Measurements from ENCODE around the gene PYGO1. TPM values are rescaled to one million over a fixed set of nuclear protein-coding genes. Genes with fewer than 3 reads are reported as not detected.

Gene PYGO1
- total and polyA plus RNA-seq, 4 donors = 0.07 to 2.9 (median 0.16) TPM

GRCh38 chr15:55573224-55573623 is 14.9 kb downstream of the PYGO1 start:
- H3K9ac ChIP-seq (ENCODE audit: low read depth in 1 of 2, low read length in 2 of 2) = no peak overlapping the region
- H3K27ac ChIP-seq (ENCODE audit: low read depth in 1 of 2, low read length in 2 of 2) = no peak overlapping the region
- DNase-seq (ENCODE audit: low spot score) = no peak
- H3K36me3 ChIP-seq (ENCODE audit: control insufficient read depth in 4 of 4, insufficient read depth in 3 of 4, low read depth in 1 of 4, low read length in 3 of 4) = no peaks in the 10 kb centered on the region
- H3K9me3 ChIP-seq (ENCODE audit: control insufficient read depth in 4 of 4, low read length in 3 of 4) = peaks cover 0 to 4% (median 0%) of the 10 kb centered on the region in 4 donors
- no peaks in the 10 kb centered on the region for H3K27me3 ChIP-seq (ENCODE audit: control insufficient read depth in 4 of 4, insufficient read depth in 4 of 4, low read length in 3 of 4)
- no peak overlapping the region for H3K4me3 ChIP-seq (ENCODE audit: low read depth in 1 of 3, low read length in 3 of 3)
- no peaks in the 10 kb centered on the region for H3K4me1 ChIP-seq (ENCODE audit: control insufficient read depth in 4 of 4, insufficient read depth in 4 of 4, low read length in 3 of 4)
- no peak for TF ChIP-seq SP1 (IDR thresholded peaks at IDR 0.05)

- Histone ChIP-seq H3K4me3 (ENCODE audit: low read depth in 1 of 3, low read length in 3 of 3) (no peak overlapping the region), H3K36me3 (ENCODE audit: control insufficient read depth in 4 of 4, insufficient read depth in 3 of 4, low read depth in 1 of 4, low read length in 3 of 4) (no peaks in the 10 kb centered on the region), H3K27me3 (ENCODE audit: control insufficient read depth in 4 of 4, insufficient read depth in 4 of 4, low read length in 3 of 4) (no peaks in the 10 kb centered on the region), H3K9ac (ENCODE audit: low read depth in 1 of 2, low read length in 2 of 2) (no peak overlapping the region), H3K9me3 (ENCODE audit: control insufficient read depth in 4 of 4, low read length in 3 of 4) (no peaks in the 10 kb centered on the region), H3K4me1 (ENCODE audit: control insufficient read depth in 4 of 4, insufficient read depth in 4 of 4, low read length in 3 of 4) (no peaks in the 10 kb centered on the region), H3K27ac (ENCODE audit: low read depth in 1 of 2, low read length in 2 of 2) (no peak overlapping the region)
- 94% methylated on average over 2 of the region's 2 CpGs for WGBS
- no peak for TF ChIP-seq CTCF (IDR thresholded peaks at IDR 0.05; ENCODE audit: low read depth, low read length, missing input control)
- no peak for DNase-seq (ENCODE audit: low spot score)
These were observed 23.6 kb downstream of the PYGO1 start for GRCh38 chr15:55564347-55565145.

GRCh38 chr15:55562601-55563000 is 25.5 kb downstream of the PYGO1 start:
- Histone ChIP-seq H3K4me3 (ENCODE audit: low read depth in 1 of 3, low read length in 3 of 3) (no peak overlapping the region), H3K4me1 (ENCODE audit: control insufficient read depth in 4 of 4, insufficient read depth in 4 of 4, low read length in 3 of 4) (no peaks in the 10 kb centered on the region), H3K9ac (ENCODE audit: low read depth in 1 of 2, low read length in 2 of 2) (no peak overlapping the region), H3K27me3 (ENCODE audit: control insufficient read depth in 4 of 4, insufficient read depth in 4 of 4, low read length in 3 of 4) (no peaks in the 10 kb centered on the region), H3K27ac (ENCODE audit: low read depth in 1 of 2, low read length in 2 of 2) (no peak overlapping the region), H3K36me3 (ENCODE audit: control insufficient read depth in 4 of 4, insufficient read depth in 3 of 4, low read depth in 1 of 4, low read length in 3 of 4) (no peaks in the 10 kb centered on the region), H3K9me3 (ENCODE audit: control insufficient read depth in 4 of 4, low read length in 3 of 4) (no peaks in the 10 kb centered on the region)
- 71% methylated on average over 3 of the region's 3 CpGs for WGBS
- TF ChIP-seq EGR1 (IDR thresholded peaks at IDR 0.05; ENCODE audit: low read depth in 2 of 2) = no peak
- TF ChIP-seq, protein P1, sequence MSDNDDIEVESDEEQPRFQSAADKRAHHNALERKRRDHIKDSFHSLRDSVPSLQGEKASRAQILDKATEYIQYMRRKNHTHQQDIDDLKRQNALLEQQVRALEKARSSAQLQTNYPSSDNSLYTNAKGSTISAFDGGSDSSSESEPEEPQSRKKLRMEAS (IDR thresholded peaks at IDR 0.05) = no peak
- no peak for TF ChIP-seq RAD21 (IDR thresholded peaks at IDR 0.05)
- no peak for TF ChIP-seq JUND (IDR thresholded peaks at IDR 0.05)
- TF ChIP-seq, protein P2, sequence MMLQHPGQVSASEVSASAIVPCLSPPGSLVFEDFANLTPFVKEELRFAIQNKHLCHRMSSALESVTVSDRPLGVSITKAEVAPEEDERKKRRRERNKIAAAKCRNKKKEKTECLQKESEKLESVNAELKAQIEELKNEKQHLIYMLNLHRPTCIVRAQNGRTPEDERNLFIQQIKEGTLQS (IDR thresholded peaks at IDR 0.05) = no peak
- no peak for TF ChIP-seq GABPA (IDR thresholded peaks at IDR 0.05 in 1 of 2, conservative IDR thresholded peaks at IDR 0.05 in 1 of 2)
- TF ChIP-seq FOXA1 (IDR thresholded peaks at IDR 0.05) = no peak
- TF ChIP-seq FOXA2 (IDR thresholded peaks at IDR 0.05) = no peak
- no peak for TF ChIP-seq HNF4A (conservative IDR thresholded peaks at IDR 0.05)
- no peak for TF ChIP-seq SP1 (IDR thresholded peaks at IDR 0.05)
- TF ChIP-seq CTCF (IDR thresholded peaks at IDR 0.05; ENCODE audit: low read depth, low read length, missing input control) = no peak
- TF ChIP-seq, protein P3, sequence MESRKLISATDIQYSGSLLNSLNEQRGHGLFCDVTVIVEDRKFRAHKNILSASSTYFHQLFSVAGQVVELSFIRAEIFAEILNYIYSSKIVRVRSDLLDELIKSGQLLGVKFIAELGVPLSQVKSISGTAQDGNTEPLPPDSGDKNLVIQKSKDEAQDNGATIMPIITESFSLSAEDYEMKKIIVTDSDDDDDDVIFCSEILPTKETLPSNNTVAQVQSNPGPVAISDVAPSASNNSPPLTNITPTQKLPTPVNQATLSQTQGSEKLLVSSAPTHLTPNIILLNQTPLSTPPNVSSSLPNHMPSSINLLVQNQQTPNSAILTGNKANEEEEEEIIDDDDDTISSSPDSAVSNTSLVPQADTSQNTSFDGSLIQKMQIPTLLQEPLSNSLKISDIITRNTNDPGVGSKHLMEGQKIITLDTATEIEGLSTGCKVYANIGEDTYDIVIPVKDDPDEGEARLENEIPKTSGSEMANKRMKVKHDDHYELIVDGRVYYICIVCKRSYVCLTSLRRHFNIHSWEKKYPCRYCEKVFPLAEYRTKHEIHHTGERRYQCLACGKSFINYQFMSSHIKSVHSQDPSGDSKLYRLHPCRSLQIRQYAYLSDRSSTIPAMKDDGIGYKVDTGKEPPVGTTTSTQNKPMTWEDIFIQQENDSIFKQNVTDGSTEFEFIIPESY (IDR thresholded peaks at IDR 0.05) = no peak
- TF ChIP-seq, protein P4, sequence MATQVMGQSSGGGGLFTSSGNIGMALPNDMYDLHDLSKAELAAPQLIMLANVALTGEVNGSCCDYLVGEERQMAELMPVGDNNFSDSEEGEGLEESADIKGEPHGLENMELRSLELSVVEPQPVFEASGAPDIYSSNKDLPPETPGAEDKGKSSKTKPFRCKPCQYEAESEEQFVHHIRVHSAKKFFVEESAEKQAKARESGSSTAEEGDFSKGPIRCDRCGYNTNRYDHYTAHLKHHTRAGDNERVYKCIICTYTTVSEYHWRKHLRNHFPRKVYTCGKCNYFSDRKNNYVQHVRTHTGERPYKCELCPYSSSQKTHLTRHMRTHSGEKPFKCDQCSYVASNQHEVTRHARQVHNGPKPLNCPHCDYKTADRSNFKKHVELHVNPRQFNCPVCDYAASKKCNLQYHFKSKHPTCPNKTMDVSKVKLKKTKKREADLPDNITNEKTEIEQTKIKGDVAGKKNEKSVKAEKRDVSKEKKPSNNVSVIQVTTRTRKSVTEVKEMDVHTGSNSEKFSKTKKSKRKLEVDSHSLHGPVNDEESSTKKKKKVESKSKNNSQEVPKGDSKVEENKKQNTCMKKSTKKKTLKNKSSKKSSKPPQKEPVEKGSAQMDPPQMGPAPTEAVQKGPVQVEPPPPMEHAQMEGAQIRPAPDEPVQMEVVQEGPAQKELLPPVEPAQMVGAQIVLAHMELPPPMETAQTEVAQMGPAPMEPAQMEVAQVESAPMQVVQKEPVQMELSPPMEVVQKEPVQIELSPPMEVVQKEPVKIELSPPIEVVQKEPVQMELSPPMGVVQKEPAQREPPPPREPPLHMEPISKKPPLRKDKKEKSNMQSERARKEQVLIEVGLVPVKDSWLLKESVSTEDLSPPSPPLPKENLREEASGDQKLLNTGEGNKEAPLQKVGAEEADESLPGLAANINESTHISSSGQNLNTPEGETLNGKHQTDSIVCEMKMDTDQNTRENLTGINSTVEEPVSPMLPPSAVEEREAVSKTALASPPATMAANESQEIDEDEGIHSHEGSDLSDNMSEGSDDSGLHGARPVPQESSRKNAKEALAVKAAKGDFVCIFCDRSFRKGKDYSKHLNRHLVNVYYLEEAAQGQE (IDR thresholded peaks at IDR 0.05) = no peak
- TF ChIP-seq TAF1 (conservative IDR thresholded peaks at IDR 0.05) = no peak
- no peak for TF ChIP-seq RXRA (IDR thresholded peaks at IDR 0.05)
- no peak for TF ChIP-seq YY1 (IDR thresholded peaks at IDR 0.05)
- no peak for TF ChIP-seq NR2F2 (IDR thresholded peaks at IDR 0.05)
- no peak for TF ChIP-seq HNF4G (IDR thresholded peaks at IDR 0.05)
- no peak for DNase-seq (ENCODE audit: low spot score)
